Activated CD4-positive, CD25-positive, alpha-beta regulatory T cell (primary cell): ENCODE results near the gene LMBR1.
"Not testable (repeated sequence)": the region's sequence is repeated elsewhere in the genome, so short reads cannot be mapped to it uniquely, and the experiment has no call there.

Experiments used
- DNase-seq, 4 experiments: peaks; one replicate each; lab custom pipeline; 2025; lab: John Stamatoyannopoulos, UW

The LMBR1 gene

DNA sequence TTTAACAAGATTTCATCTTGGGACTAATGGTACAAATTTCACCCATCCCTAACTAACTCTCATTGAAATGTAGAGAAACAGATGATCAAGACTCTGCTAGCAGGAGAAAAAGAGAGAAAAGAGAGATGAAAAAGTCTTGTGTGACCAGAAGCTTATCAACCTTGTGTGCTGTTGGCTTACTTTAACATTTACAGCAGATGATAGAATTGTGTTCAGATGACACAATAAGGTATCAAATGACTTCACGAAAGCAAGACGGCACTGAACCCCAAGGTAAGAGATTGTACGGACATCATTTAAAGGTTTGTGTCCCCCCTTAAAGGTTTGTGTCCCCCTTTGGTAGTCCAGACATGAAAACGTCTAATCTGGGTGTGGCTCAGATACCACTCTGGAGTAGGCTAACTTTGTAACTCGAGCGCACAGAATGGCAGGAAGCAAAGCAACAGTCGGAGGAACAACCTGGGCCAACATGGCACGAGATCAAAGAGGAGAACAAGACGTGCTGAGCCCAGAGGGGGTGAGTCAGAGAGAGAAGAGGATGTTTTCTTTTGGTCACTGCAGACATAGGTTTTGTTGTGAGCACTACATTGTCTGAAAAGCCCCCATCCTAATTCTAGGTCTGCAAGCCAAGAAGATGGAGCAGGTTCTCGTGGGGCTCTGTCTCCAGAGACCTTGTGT lies 10.4 kb upstream of the LMBR1 start:
- DNase-seq = peak in 2 of 4 experiments; percentile 7 to 14

DNA sequence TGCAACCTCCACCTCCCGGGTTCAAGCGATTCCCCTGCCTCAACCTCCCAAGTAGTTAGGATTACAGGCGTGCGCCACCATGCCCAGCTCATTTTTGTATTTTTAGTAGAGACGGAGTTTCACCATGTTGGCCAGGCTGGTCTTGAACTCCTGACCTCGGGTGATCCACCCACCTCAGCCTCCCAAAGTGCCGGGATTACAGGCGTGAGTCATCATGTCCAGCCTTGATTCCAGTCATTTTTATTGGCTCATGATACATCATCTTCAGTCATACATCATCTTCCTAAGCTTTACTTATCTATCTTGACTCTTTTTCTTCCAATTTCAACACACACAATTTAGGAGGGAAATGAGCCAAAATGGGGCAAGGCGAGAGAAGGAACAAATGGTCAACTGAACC lies 7.1 kb upstream of the LMBR1 start:
- not testable (repeated sequence) for DNase-seq

DNA sequence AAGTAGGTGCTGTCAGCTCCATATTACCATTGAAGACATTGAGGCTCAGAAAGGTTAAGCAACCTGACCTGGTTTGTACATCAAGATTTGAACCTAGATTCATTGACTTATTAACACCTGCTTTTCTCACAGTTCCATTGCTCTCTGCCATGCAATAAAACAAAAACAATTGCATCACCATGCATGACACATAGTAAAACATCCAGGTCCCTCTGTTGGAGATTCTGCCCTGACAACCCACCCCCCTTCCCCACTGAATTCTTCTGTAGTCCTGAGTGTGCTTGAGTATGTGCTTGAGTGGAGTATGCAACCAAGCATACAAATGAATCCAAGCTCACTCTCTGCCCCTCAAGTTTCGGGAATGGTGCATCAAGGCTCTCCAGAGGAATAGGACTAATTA lies 6.0 kb upstream of the LMBR1 start:
- no peak for DNase-seq

- no peak for DNase-seq
Measured at GRCh38 chr7:156897673-156898072, 4.7 kb upstream of the LMBR1 start.

DNA sequence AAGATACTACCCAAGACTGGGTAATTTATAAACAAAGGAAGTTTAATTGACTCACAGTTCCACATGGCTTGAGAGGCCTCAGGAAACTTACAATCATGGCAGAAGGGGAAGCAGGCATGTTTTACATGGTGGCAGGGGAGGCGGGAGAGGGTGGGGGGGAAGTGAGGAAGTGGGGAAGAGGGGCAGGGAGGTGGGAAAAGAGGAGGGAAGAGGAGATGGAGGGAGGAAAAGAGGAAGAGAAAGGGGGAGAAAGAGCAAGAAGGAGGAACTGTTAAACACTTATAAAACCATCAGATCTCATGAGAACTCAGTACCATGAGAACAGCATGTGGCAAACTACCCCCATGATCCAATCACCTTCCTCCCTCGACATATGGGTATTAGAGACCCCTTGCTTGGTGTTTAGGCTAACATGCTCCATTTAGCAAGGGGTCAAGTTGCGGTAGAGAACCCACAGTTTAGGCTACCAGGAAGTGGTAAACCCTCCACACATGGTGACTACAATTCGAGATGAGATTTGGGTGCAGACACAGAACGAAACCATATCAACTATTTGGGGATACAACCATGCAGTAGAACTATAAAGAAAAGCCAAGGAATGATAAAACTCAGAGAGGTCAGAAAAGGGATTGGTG lies 3.5 kb upstream of the LMBR1 start:
- no peak for DNase-seq

- no peak for DNase-seq
Measured at GRCh38 chr7:156895024-156895780, 2.2 kb upstream of the LMBR1 start.

DNA sequence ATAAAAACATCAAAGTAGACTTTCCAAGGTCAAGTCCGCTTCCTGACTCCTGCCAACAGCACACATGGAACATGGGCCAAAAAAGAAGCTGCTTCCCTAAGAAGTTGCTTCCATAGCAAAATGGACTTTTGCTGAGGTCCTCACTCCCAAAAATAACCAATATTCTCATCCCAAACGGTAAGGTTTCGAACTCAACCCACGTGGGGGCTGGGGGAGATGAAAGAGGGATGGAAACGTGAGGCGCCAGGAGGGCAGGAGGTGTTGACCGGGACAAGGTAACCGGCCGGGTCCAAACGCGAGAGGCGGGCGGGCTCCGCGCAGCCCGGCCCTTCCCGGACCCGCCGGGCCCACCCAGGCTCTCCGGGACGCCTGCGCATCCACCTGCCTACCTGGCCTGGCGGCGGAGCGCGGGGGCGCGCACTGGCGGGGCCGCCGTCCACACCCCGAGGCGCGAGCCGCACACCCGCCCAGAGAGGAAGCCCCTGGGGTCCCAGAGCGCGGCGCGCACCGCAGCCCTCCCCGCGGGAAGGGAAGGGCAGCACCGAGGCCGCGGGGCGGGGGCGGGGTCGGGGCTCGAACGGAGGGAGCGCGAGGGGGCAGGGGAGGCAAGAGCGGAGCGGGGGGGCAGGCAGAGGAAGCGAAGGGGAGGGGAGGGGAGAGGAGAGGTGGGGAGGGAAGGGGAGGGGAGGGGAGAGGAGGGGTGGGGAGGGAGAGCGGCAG lies 742 bp downstream of the LMBR1 start:
- DNase-seq = peak; percentile 25 to 56 (median 43)

DNA sequence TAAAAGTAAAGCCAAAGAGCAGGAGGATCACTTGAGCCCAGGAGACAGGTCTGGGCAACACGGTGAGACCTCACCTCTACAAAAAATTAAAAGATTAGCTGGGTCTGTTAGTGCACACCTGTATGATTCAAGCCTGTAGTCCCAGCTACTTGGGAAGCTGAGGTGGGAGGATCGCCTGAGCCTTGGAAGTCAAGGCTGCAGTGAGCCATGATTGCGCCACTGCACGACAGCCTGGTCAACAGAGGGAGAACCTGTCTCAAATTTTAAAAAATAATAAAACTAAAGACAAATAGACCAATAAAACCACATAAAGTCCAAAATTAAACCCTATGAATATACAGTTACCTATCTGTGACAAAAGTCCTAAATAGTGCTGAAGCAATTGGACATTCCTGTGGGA lies 3.2 kb downstream of the LMBR1 start:
- DNase-seq = no peak

DNA sequence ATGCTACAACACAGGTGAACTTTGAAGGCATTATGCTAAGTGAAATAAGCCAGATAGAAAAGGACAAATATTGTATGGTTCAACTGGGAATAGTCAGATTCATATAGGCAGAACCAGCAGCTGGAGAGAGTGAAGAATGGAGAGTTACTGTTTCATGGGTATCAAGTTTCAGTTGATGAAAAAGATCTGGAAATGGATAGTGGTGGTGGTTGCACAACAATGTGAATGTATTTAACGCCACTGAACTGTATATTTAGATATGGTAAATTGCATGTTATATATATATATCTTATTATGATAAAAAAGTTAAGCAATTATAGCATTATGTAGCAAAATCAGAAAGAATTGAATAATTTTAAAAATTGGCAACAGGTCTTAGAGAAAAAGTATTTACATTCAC lies 3.9 kb downstream of the LMBR1 start:
- no peak for DNase-seq

GRCh38 chr7:156886020-156886795 lies 6.8 kb downstream of the LMBR1 start:
- no peak for DNase-seq

DNA sequence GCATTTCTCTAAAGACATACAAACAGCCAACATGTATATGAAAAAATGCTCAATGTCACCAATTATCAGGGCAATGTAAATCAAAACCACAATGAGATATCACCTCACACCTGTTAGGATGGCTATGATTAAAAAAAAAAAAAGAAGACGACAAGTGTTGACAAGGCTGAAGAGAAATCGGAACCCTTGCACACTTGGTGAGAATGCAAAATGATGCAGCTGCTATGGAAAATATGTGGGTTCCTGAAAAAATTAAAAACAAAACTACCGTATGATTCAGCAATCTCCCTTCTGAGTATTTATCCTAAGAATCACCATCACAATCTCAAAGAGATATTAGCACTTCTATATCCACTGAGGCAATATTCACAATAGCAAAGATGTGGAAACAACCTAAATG lies 11.3 kb downstream of the LMBR1 start:
- DNase-seq = no peak

DNA sequence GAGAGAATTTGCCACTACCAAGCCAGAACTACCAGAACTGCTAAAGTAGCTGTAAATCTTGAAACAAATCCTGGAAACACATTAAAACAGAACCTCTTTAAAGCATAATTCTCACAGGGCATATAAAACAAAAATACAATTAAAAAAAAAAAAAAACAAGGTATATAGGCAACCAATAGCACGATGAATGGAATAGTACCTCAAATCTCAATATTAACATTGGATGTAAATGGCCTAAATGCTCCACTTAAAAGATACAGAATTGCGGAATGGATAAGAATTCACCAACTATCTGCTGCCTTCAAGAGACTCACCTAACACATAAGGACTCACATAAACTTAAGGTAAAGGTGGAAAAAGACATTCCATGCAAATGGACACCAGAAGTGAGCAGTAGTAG lies 17.2 kb downstream of the LMBR1 start:
- no peak for DNase-seq

DNA sequence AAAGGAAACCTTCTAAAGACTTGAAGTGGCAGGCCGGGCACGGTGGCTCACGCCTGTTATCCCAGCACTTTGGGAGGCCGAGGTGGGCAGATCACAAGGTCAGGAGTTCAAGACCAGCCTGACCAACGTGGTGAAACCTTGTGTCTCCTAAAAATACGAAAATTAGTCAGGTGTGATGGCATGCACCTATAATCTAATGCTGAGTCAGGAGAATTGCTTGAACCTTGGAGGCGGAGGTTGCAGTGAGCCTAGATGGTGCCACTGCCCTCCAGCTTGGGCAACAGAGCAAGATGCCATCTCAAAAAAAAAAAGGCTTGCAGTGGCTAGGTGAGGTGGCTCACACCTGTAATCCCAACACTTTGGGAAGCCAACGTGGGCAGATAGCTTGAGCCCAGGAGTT lies 24.6 kb downstream of the LMBR1 start:
- DNase-seq = not testable (repeated sequence)

- no peak for DNase-seq
Measured at GRCh38 chr7:156865493-156865892, 27.5 kb downstream of the LMBR1 start.

GRCh38 chr7:156862022-156862421 lies 31.0 kb downstream of the LMBR1 start:
- DNase-seq = not testable (repeated sequence)

- no peak for DNase-seq
Measured at GRCh38 chr7:156861212-156861611, 31.8 kb downstream of the LMBR1 start.

DNA sequence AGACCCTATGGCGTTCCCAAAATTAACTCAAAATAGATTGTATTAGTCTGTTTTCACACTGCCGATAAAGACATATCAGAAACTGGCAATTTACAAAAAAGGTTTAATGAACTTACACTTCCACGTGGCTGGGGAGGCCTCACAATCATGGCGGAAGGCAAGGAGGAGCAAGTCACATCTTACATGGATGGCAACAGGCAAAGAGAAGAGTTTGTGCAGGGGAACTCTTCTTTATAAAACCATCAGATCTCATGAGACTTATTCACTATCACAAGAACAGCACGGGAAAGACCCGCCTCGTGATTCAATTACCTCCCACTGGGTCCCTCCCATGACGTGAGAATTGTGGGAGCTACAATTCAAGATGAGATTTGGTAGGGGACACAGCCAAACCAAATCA lies 32.9 kb downstream of the LMBR1 start:
- not testable (repeated sequence) for DNase-seq

DNA sequence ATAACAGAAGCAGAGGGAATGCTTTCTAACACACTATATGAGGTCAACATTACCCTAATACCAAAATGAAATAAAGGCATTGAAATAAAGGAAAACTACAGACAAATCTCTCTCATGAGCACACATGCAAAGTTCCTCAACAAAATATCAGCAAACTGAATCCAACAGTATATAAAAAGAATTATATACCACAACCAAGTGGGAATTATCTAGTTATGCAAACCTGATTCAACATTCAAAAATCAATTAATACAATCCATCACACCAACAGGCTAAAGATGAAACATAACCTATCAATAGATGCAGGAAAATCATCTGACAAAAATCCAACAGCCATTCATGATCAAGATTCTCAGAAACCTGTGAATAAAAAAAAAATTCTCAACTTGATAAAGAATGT lies 34.5 kb downstream of the LMBR1 start:
- DNase-seq = no peak

DNA sequence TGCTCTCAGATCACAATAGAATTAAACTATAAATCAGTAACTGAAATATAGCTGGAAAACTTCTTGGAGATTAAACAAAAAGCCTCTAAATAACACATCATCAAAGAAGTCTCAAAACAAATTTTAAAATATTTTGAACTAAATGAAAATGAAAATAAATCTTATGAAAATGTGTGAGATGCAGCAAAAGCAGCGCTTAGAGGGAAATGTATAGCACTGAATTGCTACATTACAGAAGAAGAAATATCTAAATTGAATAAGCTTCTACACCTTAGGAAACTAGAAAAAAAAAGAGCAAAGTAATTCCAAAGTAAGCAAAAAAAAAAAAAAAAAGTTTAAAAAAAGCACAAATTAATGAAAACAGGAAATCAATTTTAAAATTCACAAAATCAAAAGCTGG lies 35.2 kb downstream of the LMBR1 start:
- no peak for DNase-seq

GRCh38 chr7:156854654-156855053 lies 38.3 kb downstream of the LMBR1 start:
- no peak for DNase-seq

- no peak for DNase-seq
Measured at GRCh38 chr7:156848979-156849378, 44.0 kb downstream of the LMBR1 start.
